Activated CD4-positive, alpha-beta memory T cell treated with anti-CD3 and anti-CD28 coated beads, Interleukin-2, amount 10 ng/mL, durations not matched to agents 7 days and 5 days (primary cell): ENCODE results near the gene PARVA. TPM values are rescaled to one million over a fixed set of nuclear protein-coding genes. Genes with fewer than 3 reads are reported as not detected.

Experiments used
- CTCF ChIA-PET: fragments of 350-600 bp; sonication (Branson Sonifier 250); formaldehyde crosslinking; loops from one replicate; lab custom pipeline; 2021; ENCODE audit warnings: antibody characterized with exemption, inconsistent platforms; lab: Charles Lee
- POLR2A ChIA-PET: fragments of 350-600 bp; sonication (Branson Sonifier 250); formaldehyde crosslinking; loops from one replicate; lab custom pipeline; 2021; ENCODE audit warnings: antibody characterized with exemption; lab: Charles Lee
- DNase-seq: peaks from one replicate; pipeline ENCODE4 v3.0.0-alpha.2; 2020
- H3K27ac Mint-ChIP-seq: one replicate; pipeline ENCODE4 v1.8.0; 2021; ENCODE audit warnings: mild to moderate bottlenecking, mixed read lengths
- H3K27me3 Mint-ChIP-seq: one replicate; pipeline ENCODE4 v1.8.0; 2021; ENCODE audit warnings: mixed read lengths
- H3K36me3 Mint-ChIP-seq: one replicate; pipeline ENCODE4 v1.8.0; 2021; ENCODE audit warnings: low read depth, mixed read lengths
- H3K4me1 Mint-ChIP-seq: one replicate; pipeline ENCODE4 v1.8.0; 2021; ENCODE audit warnings: mixed read lengths
- H3K4me3 Mint-ChIP-seq: one replicate; pipeline ENCODE4 v1.8.0; 2021; ENCODE audit warnings: mild to moderate bottlenecking, mixed read lengths
- H3K9me3 Mint-ChIP-seq: one replicate; pipeline ENCODE4 v1.8.0; 2021; ENCODE audit warnings: mixed read lengths
- total RNA-seq, 2 experiments: library from RNA; stranded (reverse); gene quantifications; one replicate each; pipeline ENCODE4 v1.2.3, GENCODE V29; 2021

PARVA gene
- total RNA-seq, 2 experiments from 2014 or later, result 0.10 to 0.18 TPM

GRCh38 chr11:12395333-12395732, 18.0 kb downstream of the PARVA start:
- H3K27me3 Mint-ChIP-seq, result peaks cover 1% of the 10 kb centered on the region
- H3K36me3 Mint-ChIP-seq, result no peaks in the 10 kb centered on the region
- no peak overlapping the region for H3K4me3 Mint-ChIP-seq
- H3K4me1 Mint-ChIP-seq, result no peaks in the 10 kb centered on the region
- H3K27ac Mint-ChIP-seq, result no peak overlapping the region
- peaks cover 2% of the 10 kb centered on the region for H3K9me3 Mint-ChIP-seq
- no peak for DNase-seq
- POLR2A ChIA-PET, result no interaction called here
- CTCF ChIA-PET, result no interaction called here

- POLR2A ChIA-PET, result no interaction called here
- no peak for DNase-seq
- Mint-ChIP-seq H3K4me3 (no peak overlapping the region), H3K36me3 (no peaks in the 10 kb centered on the region), H3K27ac (no peak overlapping the region), H3K4me1 (no peaks in the 10 kb centered on the region), H3K27me3 (peaks cover 1% of the 10 kb centered on the region), H3K9me3 (peaks cover 2% of the 10 kb centered on the region)
- CTCF ChIA-PET, result no interaction called here
Observed at GRCh38 chr11:12397931-12398334, 20.6 kb downstream of the PARVA start.

GRCh38 chr11:12399355-12399754, 22.0 kb downstream of the PARVA start:
- no peak for DNase-seq
- Mint-ChIP-seq H3K9me3 (no peaks in the 10 kb centered on the region), H3K27me3 (peaks cover 1% of the 10 kb centered on the region), H3K27ac (no peak overlapping the region), H3K36me3 (no peaks in the 10 kb centered on the region), H3K4me3 (no peak overlapping the region), H3K4me1 (no peaks in the 10 kb centered on the region)
- CTCF ChIA-PET, result interaction anchor here (1.7 kb wide), 1 partner anchor 68 kb away, joined by 4 read pairs; no protein-coding TSS in a partner anchor
- POLR2A ChIA-PET, result no interaction called here

- Mint-ChIP-seq H3K27me3 (no peaks in the 10 kb centered on the region), H3K4me1 (no peaks in the 10 kb centered on the region), H3K36me3 (no peaks in the 10 kb centered on the region), H3K27ac (no peak overlapping the region), H3K9me3 (no peaks in the 10 kb centered on the region), H3K4me3 (no peak overlapping the region)
- CTCF ChIA-PET, result no interaction called here
- DNase-seq, result no peak
- POLR2A ChIA-PET, result no interaction called here
Observed at GRCh38 chr11:12402025-12402424, 24.7 kb downstream of the PARVA start.

- H3K36me3 Mint-ChIP-seq, result no peaks in the 10 kb centered on the region
- H3K4me3 Mint-ChIP-seq, result no peak overlapping the region
- DNase-seq, result no peak
- POLR2A ChIA-PET, result no interaction called here
- no peaks in the 10 kb centered on the region for H3K4me1 Mint-ChIP-seq
- CTCF ChIA-PET, result no interaction called here
- H3K9me3 Mint-ChIP-seq, result no peaks in the 10 kb centered on the region
- peaks cover 3% of the 10 kb centered on the region for H3K27me3 Mint-ChIP-seq
- no peak overlapping the region for H3K27ac Mint-ChIP-seq
Observed at GRCh38 chr11:12402691-12403120, 25.3 kb downstream of the PARVA start.

GRCh38 chr11:12403122-12403996, 26.0 kb downstream of the PARVA start:
- POLR2A ChIA-PET, result no interaction called here
- Mint-ChIP-seq H3K27ac (no peak overlapping the region), H3K27me3 (peaks cover 5% of the 10 kb centered on the region), H3K9me3 (no peaks in the 10 kb centered on the region), H3K4me1 (no peaks in the 10 kb centered on the region), H3K4me3 (no peak overlapping the region), H3K36me3 (no peaks in the 10 kb centered on the region)
- no peak for DNase-seq
- CTCF ChIA-PET, result no interaction called here

- Mint-ChIP-seq H3K27ac (no peak overlapping the region), H3K4me1 (no peaks in the 10 kb centered on the region), H3K9me3 (no peaks in the 10 kb centered on the region), H3K27me3 (peaks cover 5% of the 10 kb centered on the region), H3K4me3 (no peak overlapping the region), H3K36me3 (no peaks in the 10 kb centered on the region)
- CTCF ChIA-PET, result no interaction called here
- DNase-seq, result no peak
- POLR2A ChIA-PET, result no interaction called here
Observed at GRCh38 chr11:12403997-12404350, 26.6 kb downstream of the PARVA start.

GRCh38 chr11:12404436-12404835, 27.1 kb downstream of the PARVA start:
- peaks cover 5% of the 10 kb centered on the region for H3K27me3 Mint-ChIP-seq
- no peak for DNase-seq
- POLR2A ChIA-PET, result no interaction called here
- H3K9me3 Mint-ChIP-seq, result no peaks in the 10 kb centered on the region
- no peak overlapping the region for H3K27ac Mint-ChIP-seq
- CTCF ChIA-PET, result no interaction called here
- no peaks in the 10 kb centered on the region for H3K4me1 Mint-ChIP-seq
- H3K4me3 Mint-ChIP-seq, result no peak overlapping the region
- H3K36me3 Mint-ChIP-seq, result no peaks in the 10 kb centered on the region

- CTCF ChIA-PET, result no interaction called here
- POLR2A ChIA-PET, result no interaction called here
- no peak overlapping the region for H3K27ac Mint-ChIP-seq
Observed at GRCh38 chr11:12408156-12408770, 30.9 kb downstream of the PARVA start.

GRCh38 chr11:12409621-12410005, 32.2 kb downstream of the PARVA start:
- Mint-ChIP-seq H3K36me3 (no peaks in the 10 kb centered on the region), H3K27ac (no peak overlapping the region), H3K27me3 (peaks cover 12% of the 10 kb centered on the region), H3K4me1 (no peaks in the 10 kb centered on the region), H3K9me3 (no peaks in the 10 kb centered on the region), H3K4me3 (no peak overlapping the region)
- ChIA-PET CTCF (no interaction called here), POLR2A (no interaction called here)
- DNase-seq, result no peak

More at GRCh38 chr11:12408156-12408770, 30.9 kb downstream of the PARVA start:
- peaks cover 12% of the 10 kb centered on the region for H3K27me3 Mint-ChIP-seq
- H3K36me3 Mint-ChIP-seq, result no peaks in the 10 kb centered on the region
- H3K4me3 Mint-ChIP-seq, result no peak overlapping the region
- no peak for DNase-seq
- no peaks in the 10 kb centered on the region for H3K9me3 Mint-ChIP-seq
- H3K4me1 Mint-ChIP-seq, result no peaks in the 10 kb centered on the region

- CTCF ChIA-PET, result interaction anchor here (2.0 kb wide), 1 partner anchor 79 kb away, joined by 8 read pairs; no protein-coding TSS in a partner anchor
- POLR2A ChIA-PET, result no interaction called here
Observed at GRCh38 chr11:12410006-12410728, 32.8 kb downstream of the PARVA start.

GRCh38 chr11:12411393-12411792, 34.0 kb downstream of the PARVA start:
- H3K4me3 Mint-ChIP-seq, result no peak overlapping the region
- DNase-seq, result no peak
- peaks cover 14% of the 10 kb centered on the region for H3K27me3 Mint-ChIP-seq
- POLR2A ChIA-PET, result no interaction called here
- CTCF ChIA-PET, result interaction anchor here (1.1 to 2.0 kb wide), 2 partner anchors 81 to 478 kb away, joined by 4 to 8 read pairs; no protein-coding TSS in a partner anchor
- H3K9me3 Mint-ChIP-seq, result no peaks in the 10 kb centered on the region
- H3K27ac Mint-ChIP-seq, result no peak overlapping the region
- no peaks in the 10 kb centered on the region for H3K4me1 Mint-ChIP-seq
- no peaks in the 10 kb centered on the region for H3K36me3 Mint-ChIP-seq

More at GRCh38 chr11:12410006-12410728, 32.8 kb downstream of the PARVA start:
- no peaks in the 10 kb centered on the region for H3K36me3 Mint-ChIP-seq
- H3K27ac Mint-ChIP-seq, result no peak overlapping the region
- no peak overlapping the region for H3K4me3 Mint-ChIP-seq
- no peaks in the 10 kb centered on the region for H3K9me3 Mint-ChIP-seq
- H3K27me3 Mint-ChIP-seq, result peaks cover 12% of the 10 kb centered on the region
- no peaks in the 10 kb centered on the region for H3K4me1 Mint-ChIP-seq
- no peak for DNase-seq
